AG04449 (cell line): ENCODE measurements around the gene ZBP1.

Experiments
- CTCF ChIA-PET: fragments of 350-600 bp; formaldehyde crosslinking; extraction: SDS; loops from one replicate; lab custom pipeline; 2021; ENCODE audit warnings: antibody characterized with exemption; lab: Yijun Ruan, JAX
- POLR2A ChIA-PET: fragments of 400-600, 350-600 bp; formaldehyde crosslinking; extraction: SDS; loops from one replicate; lab custom pipeline; 2020; ENCODE audit warnings: antibody characterized with exemption, inconsistent platforms; lab: Yijun Ruan, JAX
- DNase-seq: peaks from one replicate; pipeline ENCODE4 v3.0.0-alpha.2; 2010; ENCODE audit warnings: low read depth, low spot score
- H3K4me3 ChIP-seq: 2 replicates; pipeline ENCODE4 v1.5.1; 2011; ENCODE audit warnings: low read depth, mild to moderate bottlenecking, control low read depth, low read length
- TF ChIP-seq, protein P1 (sequence below): IDR thresholded peaks from one replicate; pipeline ENCODE4 v1.5.1; 2011; ENCODE audit warnings: mild to moderate bottlenecking, moderate library complexity, low read length, control low read depth, inconsistent platforms; ENCODE audit not compliant: insufficient read depth; ENCODE audit errors: missing control alignments

The ZBP1 gene

DNA sequence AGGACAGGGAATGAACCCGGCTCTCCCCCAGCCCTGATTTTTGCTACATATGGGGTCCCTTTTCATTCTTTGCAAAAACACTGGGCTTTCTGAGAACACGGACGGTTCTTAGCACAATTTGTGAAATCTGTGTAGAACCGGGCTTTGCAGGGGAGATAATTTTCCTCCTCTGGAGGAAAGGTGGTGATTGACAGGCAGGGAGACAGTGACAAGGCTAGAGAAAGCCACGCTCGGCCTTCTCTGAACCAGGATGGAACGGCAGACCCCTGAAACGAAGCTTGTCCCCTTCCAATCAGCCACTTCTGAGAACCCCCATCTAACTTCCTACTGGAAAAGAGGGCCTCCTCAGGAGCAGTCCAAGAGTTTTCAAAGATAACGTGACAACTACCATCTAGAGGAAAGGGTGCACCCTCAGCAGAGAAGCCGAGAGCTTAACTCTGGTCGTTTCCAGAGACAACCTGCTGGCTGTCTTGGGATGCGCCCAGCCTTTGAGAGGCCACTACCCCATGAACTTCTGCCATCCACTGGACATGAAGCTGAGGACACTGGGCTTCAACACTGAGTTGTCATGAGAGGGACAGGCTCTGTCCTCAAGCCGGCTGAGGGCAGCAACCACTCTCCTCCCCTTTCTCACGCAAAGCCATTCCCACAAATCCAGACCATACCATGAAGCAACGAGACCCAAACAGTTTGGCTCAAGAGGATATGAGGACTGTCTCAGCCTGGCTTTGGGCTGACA lies 28.8 kb upstream of the ZBP1 start:
- ChIA-PET POLR2A (no interaction called here), CTCF (interaction anchor here (1.1 to 1.7 kb wide), 6 partner anchors 8 to 561 kb away, joined by 3 to 7 read pairs (median 6); no protein-coding TSS in a partner anchor)
- no peak overlapping the region for H3K4me3 ChIP-seq
- DNase-seq: no peak
- TF ChIP-seq, protein P1, sequence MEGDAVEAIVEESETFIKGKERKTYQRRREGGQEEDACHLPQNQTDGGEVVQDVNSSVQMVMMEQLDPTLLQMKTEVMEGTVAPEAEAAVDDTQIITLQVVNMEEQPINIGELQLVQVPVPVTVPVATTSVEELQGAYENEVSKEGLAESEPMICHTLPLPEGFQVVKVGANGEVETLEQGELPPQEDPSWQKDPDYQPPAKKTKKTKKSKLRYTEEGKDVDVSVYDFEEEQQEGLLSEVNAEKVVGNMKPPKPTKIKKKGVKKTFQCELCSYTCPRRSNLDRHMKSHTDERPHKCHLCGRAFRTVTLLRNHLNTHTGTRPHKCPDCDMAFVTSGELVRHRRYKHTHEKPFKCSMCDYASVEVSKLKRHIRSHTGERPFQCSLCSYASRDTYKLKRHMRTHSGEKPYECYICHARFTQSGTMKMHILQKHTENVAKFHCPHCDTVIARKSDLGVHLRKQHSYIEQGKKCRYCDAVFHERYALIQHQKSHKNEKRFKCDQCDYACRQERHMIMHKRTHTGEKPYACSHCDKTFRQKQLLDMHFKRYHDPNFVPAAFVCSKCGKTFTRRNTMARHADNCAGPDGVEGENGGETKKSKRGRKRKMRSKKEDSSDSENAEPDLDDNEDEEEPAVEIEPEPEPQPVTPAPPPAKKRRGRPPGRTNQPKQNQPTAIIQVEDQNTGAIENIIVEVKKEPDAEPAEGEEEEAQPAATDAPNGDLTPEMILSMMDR: no peak

DNA sequence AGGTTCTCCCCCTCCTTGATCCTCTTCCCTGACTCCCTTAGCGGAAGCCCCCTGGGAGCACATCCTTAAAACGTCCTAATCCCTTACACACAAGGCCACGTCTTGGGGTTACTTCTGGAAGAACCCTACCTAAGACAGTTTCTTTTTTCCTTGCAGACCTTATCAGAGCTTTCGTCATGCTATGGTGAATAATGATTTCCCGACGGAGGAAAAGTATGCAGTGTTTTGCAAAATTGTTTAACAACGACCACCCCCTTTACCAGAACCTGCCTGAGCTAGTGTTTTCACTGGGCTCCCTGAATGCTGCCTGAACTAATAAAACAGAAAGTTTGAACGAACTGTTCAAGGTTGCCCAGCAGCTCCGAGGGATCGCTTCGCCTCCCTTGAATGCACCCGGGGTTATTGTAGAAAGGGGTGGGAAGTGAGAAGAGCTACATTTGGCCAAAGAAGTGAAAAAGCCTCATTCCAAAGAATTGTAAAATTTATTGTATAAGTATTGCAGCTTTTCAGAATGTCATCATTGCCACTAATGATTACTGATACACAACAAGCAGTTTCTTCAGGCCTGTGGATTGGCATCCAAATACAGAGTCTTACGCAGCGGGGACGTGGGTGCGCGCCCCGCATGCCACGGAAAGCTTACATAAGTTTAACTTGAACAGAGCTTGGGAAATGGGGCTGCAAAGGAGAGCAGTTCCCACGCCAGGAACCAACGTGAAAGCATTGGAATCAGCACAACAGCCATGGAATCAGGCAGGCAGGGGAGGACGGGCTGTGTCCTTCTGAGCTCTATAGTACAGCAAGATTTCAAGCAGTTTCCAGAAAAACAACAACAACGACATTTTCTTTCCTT lies 27.9 kb upstream of the ZBP1 start:
- no peak for DNase-seq
- CTCF ChIA-PET: interaction anchor here (0.9 to 1.7 kb wide), 7 partner anchors 8 to 532 kb away, joined by 3 to 7 read pairs (median 3); no protein-coding TSS in a partner anchor
- TF ChIP-seq, protein P1: no peak
- POLR2A ChIA-PET: no interaction called here
- H3K4me3 ChIP-seq: no peak overlapping the region

DNA sequence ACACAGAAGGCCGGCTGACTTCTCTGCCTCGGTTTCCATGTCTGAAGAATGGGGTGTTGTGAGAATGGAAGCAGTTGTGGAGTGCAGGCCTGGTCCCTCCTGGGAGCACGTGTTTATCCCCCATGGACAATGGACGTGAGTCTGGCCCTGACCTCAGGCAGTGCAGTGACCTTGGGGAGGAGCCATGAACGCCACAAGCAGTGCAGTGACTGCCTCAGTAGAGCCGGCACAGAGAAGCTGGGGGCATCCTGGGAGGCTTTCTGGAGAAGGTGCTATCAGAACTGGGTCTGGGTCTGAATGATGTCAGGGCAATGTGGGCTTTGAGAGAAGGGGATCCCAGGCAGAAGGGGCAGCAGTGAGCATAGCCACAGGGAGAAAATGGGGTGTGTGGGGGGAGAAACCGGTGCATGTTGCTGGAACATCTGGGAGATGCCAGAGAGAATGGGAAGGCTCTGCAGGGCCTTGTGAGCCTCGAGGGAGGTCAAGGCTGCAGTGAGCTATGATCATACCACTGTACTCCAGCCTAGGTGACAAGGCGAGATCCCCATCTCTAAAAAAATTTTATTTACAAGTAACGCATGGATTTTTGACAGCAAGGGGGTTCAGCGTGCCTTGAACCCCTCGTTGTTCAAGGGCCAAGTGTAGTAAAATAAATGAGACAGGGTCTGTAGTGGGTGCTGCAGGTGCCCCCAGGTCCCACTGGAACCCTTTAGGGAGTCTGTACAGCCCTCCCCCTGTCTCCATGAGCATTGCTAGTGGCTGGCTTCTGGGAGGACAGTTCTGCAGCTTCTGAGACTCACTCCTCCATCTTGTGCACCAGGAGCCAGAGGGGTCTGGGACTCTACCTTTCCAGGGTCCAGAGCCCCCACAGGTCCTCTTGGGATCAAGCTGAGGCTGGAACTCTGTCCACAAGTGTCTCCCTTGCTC lies 27.0 kb upstream of the ZBP1 start:
- CTCF ChIA-PET: interaction anchor here (0.9 to 1.5 kb wide), 5 partner anchors 9 to 478 kb away, joined by 3 to 5 read pairs (median 3); no protein-coding TSS in a partner anchor
- TF ChIP-seq, protein P1: no peak

DNA sequence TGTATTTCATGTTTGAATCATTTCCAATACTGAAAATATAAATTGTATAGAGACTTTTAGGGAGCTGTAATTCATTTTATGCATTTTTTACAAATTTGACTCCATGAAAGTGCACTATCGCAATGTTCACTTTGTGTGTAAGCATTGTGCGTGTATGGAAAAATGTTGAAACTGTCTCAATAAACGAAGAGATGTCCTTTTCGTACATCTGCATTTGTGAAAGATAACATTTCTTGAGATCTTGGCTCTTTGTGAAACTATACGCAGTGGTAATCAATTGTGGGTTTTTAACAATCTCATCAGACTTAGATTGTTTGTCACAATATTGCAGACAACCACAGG lies 18.6 kb upstream of the ZBP1 start:
- ChIA-PET CTCF (interaction anchor here (0.7 to 5.7 kb wide), 2 partner anchors 15 to 307 kb away, joined by 3 to 28 read pairs; no protein-coding TSS in a partner anchor), POLR2A (no interaction called here)
- no peak overlapping the region for H3K4me3 ChIP-seq
- DNase-seq: no peak
- TF ChIP-seq, protein P1: no peak

More for the DNA sequence above, 27.0 kb upstream of the ZBP1 start:
- POLR2A ChIA-PET: no interaction called here
- no peak for DNase-seq
- H3K4me3 ChIP-seq: no peak overlapping the region

DNA sequence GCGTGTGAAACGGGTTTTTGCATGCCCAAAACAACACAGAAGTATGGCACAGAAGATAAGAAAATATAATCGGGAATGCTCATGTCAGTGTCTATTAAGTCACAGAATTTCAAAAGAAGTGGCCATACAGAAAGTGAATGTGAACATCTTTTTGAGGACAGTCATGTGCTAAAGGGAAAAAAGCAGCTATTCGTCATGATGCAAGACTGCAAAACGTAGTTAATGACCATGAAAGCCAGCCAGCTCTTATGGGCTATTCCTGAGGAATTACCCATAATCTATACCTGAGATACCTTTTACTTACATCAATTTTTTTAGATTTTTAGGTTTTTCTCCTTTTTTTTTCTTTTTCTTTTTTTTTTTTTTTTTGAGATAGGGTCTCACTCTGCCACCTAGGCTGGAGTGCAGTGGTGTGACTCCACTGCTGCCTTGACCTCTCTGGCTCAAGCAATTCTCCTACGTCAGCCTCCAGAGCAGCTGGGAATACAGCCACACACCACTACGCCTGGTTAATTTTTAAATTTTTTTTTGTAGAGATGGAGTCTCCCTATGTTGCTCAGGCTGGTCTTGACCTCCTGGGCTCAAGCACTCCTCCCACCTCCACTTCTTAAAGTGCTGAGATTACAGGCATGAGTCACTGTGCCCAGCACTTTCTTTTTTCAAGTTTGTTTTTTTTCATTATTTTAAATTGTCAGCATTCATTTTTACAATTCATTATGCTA lies 18.1 kb upstream of the ZBP1 start:
- ChIA-PET POLR2A (no interaction called here), CTCF (interaction anchor here (0.7 to 5.7 kb wide), 2 partner anchors 16 to 308 kb away, joined by 3 to 28 read pairs; no protein-coding TSS in a partner anchor)
- TF ChIP-seq, protein P1: no peak
- H3K4me3 ChIP-seq: no peak overlapping the region
- no peak for DNase-seq
